Measurements from ENCODE around the gene SP5. TPM values are rescaled to one million over a fixed set of nuclear protein-coding genes. Genes with fewer than 3 reads are reported as not detected.

Gene SP5
- total RNA-seq, 1 experiment from 2014 or later, result 0.98 TPM

GRCh38 chr2:170681311-170681710 lies 33.8 kb upstream of the SP5 start:
- no peaks in the 10 kb centered on the region for H3K27me3 ChIP-seq (ENCODE audit: insufficient read depth, low read length)
- no peaks in the 10 kb centered on the region for H3K9me2 ChIP-seq (ENCODE audit: insufficient read depth)
- intact Hi-C loops (cut with micrococcal nuclease), result loop anchor here (10.0 kb wide), 1 partner anchor 63 kb away; no protein-coding TSS in a partner anchor
- H3K4me2 ChIP-seq (ENCODE audit: low read length), result no peak overlapping the region
- no peak overlapping the region for H3K27ac ChIP-seq (ENCODE audit: low read depth, low read length)
- no peaks in the 10 kb centered on the region for H3K36me3 ChIP-seq (ENCODE audit: control insufficient read depth in 1 of 2, insufficient read depth in 2 of 2, low read length in 2 of 2)
- H3K4me3 ChIP-seq (replicated peaks in 1 of 2; ENCODE audit: low read depth in 1 of 2, low read length in 2 of 2), result no peak overlapping the region
- no peak overlapping the region for H2AFZ ChIP-seq (ENCODE audit: low read depth, low read length, poor library complexity, severe bottlenecking)
- no peaks in the 10 kb centered on the region for H4K20me1 ChIP-seq (ENCODE audit: insufficient read depth)
- ATAC-seq (no peak), DNase-seq (ENCODE audit: low read depth, low spot score) (no peak)
- H3K79me2 ChIP-seq (ENCODE audit: insufficient read depth, low read length), result no peaks in the 10 kb centered on the region
- POLR2A ChIA-PET, result no interaction called here
- no peak overlapping the region for H3K9ac ChIP-seq (ENCODE audit: low read length)
- CTCF ChIA-PET, result interaction anchor here (1.2 kb wide), 1 partner anchor 272 kb away, joined by 3 read pairs; no protein-coding TSS in a partner anchor
- RAD21 ChIA-PET (ENCODE audit: low non-redundant PET in 1 of 2, low total read pairs in 2 of 2, uncharacterized antibody in 2 of 2, unreplicated experiment in 2 of 2), result no interaction called here
- H3K4me1 ChIP-seq (ENCODE audit: control insufficient read depth in 1 of 2, insufficient read depth in 2 of 2, low read length in 2 of 2), result no peaks in the 10 kb centered on the region
- H3K9me3 ChIP-seq (ENCODE audit: control insufficient read depth in 1 of 2, insufficient read depth in 1 of 2, low read depth in 1 of 2, low read length in 2 of 2), result no peaks in the 10 kb centered on the region
- no TSS peak for BruUV-seq (replicated peaks)
- TF ChIP-seq MAX (IDR thresholded peaks at IDR 0.05) (no peak), REST (IDR thresholded peaks at IDR 0.05; ENCODE audit: low read depth) (no peak), POLR2AphosphoS5 (IDR thresholded peaks at IDR 0.05; ENCODE audit: low read depth, low read length) (no peak), JUND (IDR thresholded peaks at IDR 0.05) (no peak), CEBPB (IDR thresholded peaks at IDR 0.05; ENCODE audit: low read depth) (no peak), RAD21 (IDR thresholded peaks at IDR 0.05; ENCODE audit: low read depth) (no peak), YY1 (IDR thresholded peaks at IDR 0.05; ENCODE audit: extremely low read depth, insufficient replicate concordance, low read depth, low read length) (no peak), SRF (IDR thresholded peaks at IDR 0.05; ENCODE audit: low read depth) (no peak), SIN3A (IDR thresholded peaks at IDR 0.05; ENCODE audit: low read depth) (no peak), EZH2 (IDR thresholded peaks at IDR 0.05) (no peak), CTCF (IDR thresholded peaks at IDR 0.05 in 2 of 3, conservative IDR thresholded peaks at IDR 0.05 in 1 of 3; ENCODE audit: borderline replicate concordance in 1 of 3, insufficient read depth in 1 of 3, low read depth in 2 of 3, low read length in 2 of 3) (no peak), CBX3 (IDR thresholded peaks at IDR 0.05; ENCODE audit: low read depth) (no peak), POLR2A (IDR thresholded peaks at IDR 0.05; ENCODE audit: borderline replicate concordance, extremely low read depth, insufficient read depth, insufficient read length) (no peak), ELF1 (IDR thresholded peaks at IDR 0.05; ENCODE audit: borderline replicate concordance, low read depth) (no peak), ATF3 (IDR thresholded peaks at IDR 0.05) (no peak), ZBTB33 (IDR thresholded peaks at IDR 0.05; ENCODE audit: extremely low read depth, insufficient replicate concordance, low read length) (no peak), EZH2phosphoT487 (IDR thresholded peaks at IDR 0.05; ENCODE audit: borderline replicate concordance) (no peak), EGR1 (IDR thresholded peaks at IDR 0.05; ENCODE audit: low read depth) (no peak)
